GM19240 (cell line): ENCODE results near the gene PAXX.
A peak's percentile ranks its signal among the peaks of the same experiment; 100 is the strongest.

Experiments used
- DNase-seq: peaks from one replicate; pipeline ENCODE4 v3.0.0; 2011; ENCODE audit warnings: low spot score; ENCODE audit not compliant: insufficient read length

The PAXX gene

GRCh38 chr9:137016436-137016835 lies 24.2 kb downstream of the PAXX start:
- DNase-seq: no peak

- no peak for DNase-seq
Observed at GRCh38 chr9:137017071-137017470, 24.8 kb downstream of the PAXX start.

- no peak for DNase-seq
Observed at GRCh38 chr9:137017791-137018497, 25.7 kb downstream of the PAXX start.

GRCh38 chr9:137018761-137019559 lies 26.7 kb downstream of the PAXX start:
- DNase-seq: no peak

- DNase-seq: no peak
Observed at GRCh38 chr9:137019891-137020683, 27.9 kb downstream of the PAXX start.

- DNase-seq: no peak
Observed at GRCh38 chr9:137020771-137021567, 28.7 kb downstream of the PAXX start.

- DNase-seq: no peak
Observed at GRCh38 chr9:137021568-137021978, 29.4 kb downstream of the PAXX start.

- peak; percentile 55 for DNase-seq
Observed at GRCh38 chr9:137021979-137022661, 29.9 kb downstream of the PAXX start.

GRCh38 chr9:137022662-137023008 lies 30.4 kb downstream of the PAXX start:
- DNase-seq: no peak

GRCh38 chr9:137023157-137023556 lies 30.9 kb downstream of the PAXX start:
- DNase-seq: no peak

- DNase-seq: no peak
Observed at GRCh38 chr9:137023583-137023991, 31.4 kb downstream of the PAXX start.

- DNase-seq: no peak
Observed at GRCh38 chr9:137025517-137025966, 33.3 kb downstream of the PAXX start.

- DNase-seq: no peak
Observed at GRCh38 chr9:137026384-137026783, 34.2 kb downstream of the PAXX start.

- DNase-seq: no peak
Observed at GRCh38 chr9:137026828-137027227, 34.6 kb downstream of the PAXX start.

GRCh38 chr9:137027369-137028262 lies 35.4 kb downstream of the PAXX start, which contains the start of gene ABCA2:
ABCA2 (minus strand) TSS chr9:137028237; CDS start chr9:137028140, 97 bp downstream.
- DNase-seq: no peak

GRCh38 chr9:137028263-137029057 lies 36.2 kb downstream of the PAXX start:
- DNase-seq: no peak

GRCh38 chr9:137029058-137029936 lies 37.1 kb downstream of the PAXX start:
- DNase-seq: peak; percentile 75

- no peak for DNase-seq
Observed at GRCh38 chr9:137030006-137030405, 37.8 kb downstream of the PAXX start.
